Fibroblast of skin of left quadriceps (primary cell): ENCODE results near the gene SPON1.
"Not testable (repeated sequence)": the region's sequence is repeated elsewhere in the genome, so short reads cannot be mapped to it uniquely, and the experiment has no call there.

Source experiments
- DNase-seq, 2 experiments: peaks; one replicate each; pipeline ENCODE4 v3.0.0-alpha.2; 2013; ENCODE audit warnings: low read depth in 2 of 2

SPON1 gene

DNA sequence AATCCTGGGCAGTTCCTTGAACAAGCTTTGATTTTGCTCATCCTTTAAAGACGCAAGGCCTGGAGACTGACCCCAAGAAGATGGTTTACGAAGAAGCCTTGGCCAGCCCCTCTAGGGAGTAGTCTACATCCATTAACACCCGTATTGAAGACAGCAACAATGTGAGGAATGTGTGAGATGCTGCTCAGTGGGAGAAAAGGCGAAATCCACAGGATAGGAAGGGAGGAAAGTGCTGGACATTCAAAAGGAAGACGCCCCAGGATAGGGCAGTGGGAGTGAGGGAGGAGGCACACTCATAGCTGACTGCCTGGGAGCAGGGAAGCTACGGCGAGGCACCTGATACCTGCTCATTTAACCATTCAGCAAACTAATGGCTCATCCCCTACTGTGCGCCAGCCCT lies 282.4 kb downstream of the SPON1 start:
- no peak for DNase-seq

DNA sequence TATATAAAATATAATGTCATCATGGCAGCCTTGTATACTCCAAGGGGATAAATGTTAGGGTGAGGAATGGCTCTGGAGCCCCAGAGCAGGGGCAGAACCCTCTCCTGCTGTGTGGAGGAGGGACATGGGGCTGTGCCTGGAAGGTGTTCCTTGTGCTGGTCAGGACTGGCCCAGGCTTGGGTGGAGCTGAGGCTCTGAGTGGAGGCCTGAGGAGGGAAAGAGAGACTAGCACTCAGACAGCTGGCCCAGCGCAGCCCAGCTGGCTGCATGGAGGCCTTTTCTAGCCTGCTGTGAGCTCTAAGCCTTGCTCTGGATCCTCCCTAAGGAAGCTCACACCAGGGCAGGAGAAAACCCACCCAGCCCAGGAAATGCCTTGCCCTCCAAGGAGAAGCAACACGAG lies 282.9 kb downstream of the SPON1 start:
- DNase-seq, result no peak

DNA sequence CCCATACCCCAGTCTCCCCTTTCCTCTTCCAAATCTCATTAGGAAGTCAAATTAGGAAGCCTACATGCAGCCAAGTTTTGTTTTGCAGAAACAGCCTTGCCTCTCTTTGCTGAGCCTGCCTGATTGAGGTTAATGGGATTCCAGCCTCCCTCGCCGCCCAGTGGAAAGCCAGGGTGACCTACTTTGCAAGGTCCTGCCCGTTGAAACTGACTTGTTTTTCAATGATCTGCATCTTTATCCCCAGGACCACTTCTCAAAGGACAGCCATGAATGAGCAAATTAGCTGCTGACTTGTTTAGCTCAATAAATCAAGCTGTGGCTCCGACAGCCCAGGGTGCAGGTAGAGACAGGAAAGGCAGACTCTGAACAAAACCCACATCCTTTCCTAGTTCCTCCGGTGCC lies 286.1 kb downstream of the SPON1 start:
- no peak for DNase-seq

DNA sequence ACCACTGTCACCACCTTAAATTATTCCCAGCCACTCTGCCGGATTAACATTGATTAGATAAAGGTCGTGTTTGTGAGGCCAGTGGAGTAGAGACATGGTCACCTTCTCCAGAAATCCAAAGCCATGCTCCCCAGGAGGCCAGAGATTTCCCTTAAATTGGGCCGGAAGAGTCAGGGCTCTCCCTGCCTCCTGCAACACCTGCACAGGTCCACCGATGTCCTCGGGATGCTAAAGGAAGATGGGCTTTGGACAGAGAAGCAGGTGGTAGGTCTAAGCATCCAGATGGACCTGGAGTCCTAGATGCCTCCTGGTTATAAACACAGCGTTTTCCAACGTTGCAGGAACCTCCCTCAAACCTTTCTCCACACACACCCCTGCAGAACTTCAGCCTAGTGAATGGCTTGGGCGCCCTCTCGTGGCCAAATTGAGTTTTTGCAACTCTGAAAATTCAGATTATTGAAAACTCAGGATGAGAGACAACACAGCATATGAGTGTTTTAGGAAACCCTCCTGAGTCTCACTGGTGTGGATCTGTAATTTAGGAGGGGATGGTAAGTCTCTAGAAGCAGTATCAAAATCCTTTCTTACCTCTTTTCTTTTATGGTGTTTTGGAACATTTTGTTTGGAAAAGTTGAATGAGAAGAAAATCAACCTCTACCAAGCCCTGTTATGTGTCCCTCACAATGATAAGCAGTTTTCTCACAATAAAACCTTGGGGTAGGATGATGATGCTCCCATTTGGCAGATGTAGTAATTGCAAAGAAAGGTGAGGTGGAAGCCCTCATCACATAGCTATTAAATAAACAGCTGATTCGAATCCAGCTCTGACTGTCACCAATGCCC lies 286.8 kb downstream of the SPON1 start:
- peak; percentile 17 to 23 for DNase-seq

DNA sequence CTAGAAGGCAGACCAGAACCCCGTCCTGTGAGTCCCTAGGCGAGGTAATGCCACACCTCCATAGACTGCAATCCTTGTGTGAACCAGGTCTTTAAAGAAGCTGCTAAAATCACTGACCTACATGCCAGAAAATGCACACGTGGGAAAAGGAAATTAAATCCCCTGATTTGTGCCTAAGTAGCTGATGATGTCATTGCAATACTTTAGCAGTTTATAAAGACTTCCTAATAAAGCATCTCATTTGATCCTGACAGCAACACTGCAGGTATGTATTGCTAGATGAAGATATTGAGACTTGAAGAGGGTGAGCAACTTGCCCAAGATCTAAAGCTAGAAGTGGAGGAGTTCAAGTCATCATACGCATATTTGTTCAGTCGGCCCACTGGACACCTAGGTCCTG lies 289.2 kb downstream of the SPON1 start:
- DNase-seq, result no peak

DNA sequence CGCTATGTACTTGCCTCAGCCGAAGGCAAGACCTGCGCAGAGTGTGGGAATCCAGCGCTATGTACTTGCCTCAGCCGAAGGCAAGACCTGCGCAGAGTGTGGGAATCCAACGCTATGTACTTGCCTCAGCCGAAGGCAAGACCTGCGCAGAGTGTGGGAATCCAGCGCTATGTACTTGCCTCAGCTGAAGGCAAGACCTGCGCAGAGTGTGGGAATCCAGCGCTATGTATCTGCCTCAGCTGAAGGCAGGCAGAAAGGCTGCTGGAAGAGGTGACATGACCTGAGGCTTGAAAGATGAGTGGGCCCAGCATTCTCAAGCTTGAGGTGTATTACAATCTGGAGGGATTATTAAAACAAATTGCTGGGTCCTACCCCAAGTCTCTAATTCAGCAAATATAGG lies 290.0 kb downstream of the SPON1 start:
- DNase-seq, result not testable (repeated sequence)

DNA sequence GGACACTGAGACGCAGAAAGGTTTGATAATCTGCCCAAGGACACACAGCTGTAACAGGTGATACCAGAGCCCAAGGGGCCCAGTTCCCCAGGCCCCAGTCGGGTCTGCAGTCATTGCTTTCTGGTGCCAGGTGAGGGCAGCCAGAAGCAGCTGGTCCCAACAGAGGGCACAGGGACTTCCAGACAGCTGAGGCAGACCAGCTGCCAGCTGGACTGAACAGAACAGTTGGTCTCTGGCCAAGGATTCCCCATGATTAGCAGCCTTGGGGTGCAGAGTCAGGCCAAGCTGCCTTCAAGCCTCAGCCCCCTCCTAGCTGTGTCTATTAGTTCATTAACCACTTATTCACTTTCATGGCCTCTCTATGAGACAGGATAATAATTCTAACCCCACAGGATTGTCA lies 290.9 kb downstream of the SPON1 start:
- DNase-seq, result no peak

DNA sequence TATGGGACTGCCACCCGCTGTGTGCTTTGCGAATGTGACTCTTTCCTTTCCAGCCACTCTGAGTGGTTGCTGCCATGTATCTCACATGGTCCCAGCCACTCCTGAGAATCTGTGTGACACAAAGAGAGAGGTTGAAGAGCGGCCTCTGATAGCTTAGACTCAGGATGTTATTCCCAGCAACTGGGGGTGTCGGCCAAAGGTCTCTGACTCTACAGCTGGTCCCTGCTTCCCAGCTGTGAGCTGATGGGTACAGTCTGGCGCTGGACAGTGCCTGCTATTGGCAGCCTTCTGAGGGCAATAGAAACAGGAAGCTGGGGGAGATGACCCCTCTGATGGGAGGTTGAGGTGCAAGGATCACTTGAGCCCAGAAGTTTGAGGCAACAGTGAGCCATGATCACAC lies 291.3 kb downstream of the SPON1 start:
- no peak for DNase-seq

DNA sequence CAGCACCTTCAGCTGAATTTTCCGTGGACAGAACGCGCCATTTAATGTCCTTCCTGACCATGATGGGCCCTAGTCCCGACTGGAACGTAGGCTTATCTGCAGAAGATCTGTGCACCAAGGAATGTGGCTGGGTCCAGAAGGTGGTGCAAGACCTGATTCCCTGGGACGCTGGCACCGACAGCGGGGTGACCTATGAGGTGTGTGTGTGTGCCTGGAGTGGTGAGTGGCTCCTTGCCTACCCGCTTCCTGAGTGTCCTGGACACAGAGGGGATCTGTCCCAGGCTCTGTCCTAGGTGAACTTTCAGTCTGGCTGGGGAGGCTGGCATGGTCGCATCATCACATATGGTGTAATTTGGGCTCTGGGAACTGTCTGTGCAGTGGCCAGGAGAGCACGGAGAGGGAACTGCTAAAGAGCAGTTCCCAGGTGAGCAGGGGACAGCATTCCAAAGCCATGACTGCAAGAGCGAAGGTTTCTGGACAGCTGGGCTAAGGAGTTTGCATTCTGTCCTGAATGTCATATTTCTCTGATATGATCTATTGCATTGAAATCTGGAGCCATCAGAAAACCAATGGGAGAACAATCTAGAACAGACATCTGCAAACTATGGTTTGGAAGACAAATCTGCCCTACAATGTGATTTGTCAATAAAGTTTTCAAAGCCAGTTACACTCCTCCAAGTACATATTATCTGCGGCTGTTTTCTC lies 292.2 kb downstream of the SPON1 start:
- no peak for DNase-seq

DNA sequence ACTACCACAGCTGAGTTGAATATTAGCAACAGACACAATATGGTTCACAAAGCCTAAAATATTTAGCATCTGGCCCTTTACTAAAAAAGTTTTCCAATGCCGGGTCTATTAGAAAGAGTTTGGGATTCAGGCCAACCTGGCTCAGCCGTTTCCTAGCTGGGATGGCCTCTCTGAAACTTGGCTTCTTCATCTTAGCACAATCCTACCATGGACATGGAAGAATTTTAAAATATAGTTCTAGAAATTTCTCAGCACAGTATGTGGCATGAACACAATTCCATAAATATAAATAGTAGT lies 292.7 kb downstream of the SPON1 start:
- DNase-seq, result no peak

DNA sequence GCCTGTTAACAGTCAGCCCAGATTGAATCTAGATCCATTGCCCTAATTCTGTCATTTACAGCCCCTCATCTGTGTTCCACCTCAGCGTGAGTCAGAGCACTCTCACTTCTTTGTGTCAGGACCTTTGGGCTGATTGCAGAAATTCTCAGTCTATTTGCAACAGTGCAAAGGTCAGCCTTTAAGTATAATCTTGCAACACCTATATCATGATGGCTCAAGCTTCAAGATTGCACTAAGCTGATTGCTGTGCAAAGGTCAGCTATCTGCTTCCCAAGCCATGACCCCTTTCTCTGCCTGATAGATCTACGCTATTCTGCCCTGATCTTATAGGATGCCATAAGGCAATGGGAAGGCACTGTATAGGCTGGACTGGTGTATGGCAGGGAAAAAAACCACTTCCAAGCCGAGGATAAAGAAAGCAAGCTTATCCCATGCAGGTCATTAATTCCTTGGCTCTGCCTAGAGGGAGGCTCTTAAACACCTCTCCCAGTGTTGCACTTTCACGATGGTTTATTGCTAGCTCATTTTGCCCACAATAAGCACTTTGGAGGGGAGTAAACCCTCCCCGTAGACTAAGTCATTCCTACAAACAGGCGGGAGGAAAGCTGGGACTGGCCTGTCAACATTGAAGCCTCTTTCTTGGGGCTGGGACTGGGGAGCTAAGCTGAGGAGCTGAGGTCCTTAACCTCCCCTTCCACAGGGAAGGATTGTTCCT lies 295.9 kb downstream of the SPON1 start:
- DNase-seq, result peak in 1 of 2 experiments; percentile 3

DNA sequence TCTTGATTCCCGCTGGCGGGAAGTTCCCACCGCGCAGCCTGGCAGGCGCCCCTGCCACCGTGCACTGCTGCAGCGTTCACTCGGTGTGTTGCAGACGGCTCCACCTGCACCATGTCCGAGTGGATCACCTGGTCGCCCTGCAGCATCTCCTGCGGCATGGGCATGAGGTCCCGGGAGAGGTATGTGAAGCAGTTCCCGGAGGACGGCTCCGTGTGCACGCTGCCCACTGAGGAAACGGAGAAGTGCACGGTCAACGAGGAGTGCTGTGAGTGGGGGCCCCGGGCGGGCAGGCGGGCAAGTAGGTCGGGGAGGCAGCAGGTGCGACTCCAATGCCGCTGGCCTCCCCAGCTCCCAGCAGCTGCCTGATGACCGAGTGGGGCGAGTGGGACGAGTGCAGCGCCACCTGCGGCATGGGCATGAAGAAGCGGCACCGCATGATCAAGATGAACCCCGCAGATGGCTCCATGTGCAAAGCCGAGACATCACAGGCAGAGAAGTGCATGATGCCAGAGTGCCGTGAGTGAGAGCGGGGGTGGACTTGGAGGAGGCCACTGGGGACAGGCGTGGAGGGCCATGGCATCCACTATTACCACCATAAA lies 296.8 kb downstream of the SPON1 start:
- DNase-seq, result no peak

DNA sequence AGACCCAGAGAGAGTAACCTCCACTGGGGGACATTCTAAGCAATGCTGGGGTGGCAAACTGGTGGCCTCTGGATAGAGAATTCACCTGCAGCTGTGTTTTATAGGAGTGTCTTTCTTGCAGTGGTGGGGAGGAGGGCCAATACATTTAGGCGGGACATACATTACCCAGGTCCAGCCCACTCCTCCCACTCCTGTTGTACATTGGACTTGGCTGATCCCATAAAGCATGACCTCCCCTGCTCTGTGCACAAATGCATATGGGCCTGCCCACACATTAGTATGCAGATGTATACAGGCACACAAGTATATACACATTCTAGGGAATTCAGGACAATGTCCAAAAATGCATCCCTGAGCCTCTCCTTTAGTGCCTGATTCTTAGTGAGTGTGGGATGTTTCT lies 297.4 kb downstream of the SPON1 start:
- DNase-seq, result no peak

DNA sequence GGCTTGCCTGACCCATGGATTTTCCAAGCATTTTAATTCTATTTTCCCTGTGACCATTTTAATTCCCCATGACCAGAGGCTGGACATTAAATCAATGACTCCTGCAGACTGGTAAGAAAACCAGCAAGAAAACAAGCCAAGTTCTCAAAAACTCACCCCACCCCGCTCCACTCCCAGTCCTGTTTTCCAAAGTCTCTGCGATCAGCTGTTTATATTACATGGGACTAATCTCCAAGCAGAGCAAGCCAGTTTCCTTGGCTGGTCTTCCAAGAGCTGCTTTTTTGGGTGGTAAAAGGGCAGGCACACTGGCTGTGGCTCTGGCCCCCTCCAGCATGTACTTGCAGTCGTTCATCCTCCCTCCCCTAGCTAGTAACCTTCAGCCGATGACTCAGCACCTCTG lies 298.5 kb downstream of the SPON1 start:
- DNase-seq, result no peak

DNA sequence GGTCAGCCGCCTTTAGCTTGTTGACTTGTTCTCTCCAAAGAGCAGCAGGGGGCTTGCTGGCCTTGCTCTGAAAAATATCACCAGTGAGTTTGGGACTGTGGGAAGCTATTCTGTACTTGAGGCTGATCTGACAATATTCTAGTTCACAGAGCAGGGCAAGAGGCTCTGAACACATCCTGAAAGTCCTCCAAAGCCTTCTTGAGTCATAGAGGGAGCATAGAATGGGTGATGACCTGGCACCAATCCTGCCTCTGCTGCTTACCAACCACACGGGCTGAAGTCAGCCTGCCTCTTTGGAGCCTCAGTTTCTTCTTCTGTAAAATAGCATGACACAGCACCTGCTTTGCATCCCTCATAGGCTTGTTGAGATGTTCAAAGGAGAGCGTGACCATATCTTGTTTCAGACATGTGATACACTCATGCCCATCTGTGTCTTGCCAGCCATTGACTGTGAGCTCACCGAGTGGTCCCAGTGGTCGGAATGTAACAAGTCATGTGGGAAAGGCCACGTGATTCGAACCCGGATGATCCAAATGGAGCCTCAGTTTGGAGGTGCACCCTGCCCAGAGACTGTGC lies 299.8 kb downstream of the SPON1 start:
- DNase-seq, result no peak

DNA sequence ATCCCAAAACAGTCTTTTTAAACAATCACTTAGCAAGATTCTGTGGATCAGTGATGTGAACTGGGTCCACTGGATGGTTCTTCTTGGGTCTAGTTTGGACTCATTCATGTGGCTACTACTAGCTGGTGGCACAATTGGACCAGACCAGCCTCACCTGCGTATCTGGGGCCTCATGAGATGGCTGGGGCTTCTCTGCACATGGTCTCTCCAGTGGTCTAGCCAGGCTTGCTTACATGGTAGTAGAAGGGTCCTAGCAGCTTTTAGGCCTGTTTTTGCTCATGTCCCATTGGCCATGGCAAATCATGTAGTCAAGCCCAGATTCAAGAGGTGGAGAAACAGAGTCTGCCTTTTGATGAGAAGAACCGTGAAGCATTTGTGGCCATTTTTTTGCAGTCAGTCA lies 302.4 kb downstream of the SPON1 start:
- DNase-seq, result no peak

DNA sequence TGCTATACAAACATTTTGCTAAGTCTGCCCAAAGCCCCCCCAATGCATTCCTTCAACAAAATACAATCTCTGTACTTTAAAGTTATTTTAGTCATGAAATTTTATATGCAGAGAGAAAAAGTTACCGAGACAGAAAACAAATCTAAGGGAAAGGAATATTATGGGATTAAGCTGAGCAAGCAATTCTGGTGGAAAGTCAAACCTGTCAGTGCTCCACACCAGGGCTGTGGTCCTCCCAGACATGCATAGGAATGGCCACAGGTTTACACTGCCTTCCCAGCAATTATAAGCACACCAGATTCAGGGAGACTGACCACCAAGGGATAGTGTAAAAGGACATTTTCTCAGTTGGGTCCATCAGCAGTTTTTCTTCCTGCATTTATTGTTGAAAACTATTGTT lies 304.1 kb downstream of the SPON1 start:
- no peak for DNase-seq

DNA sequence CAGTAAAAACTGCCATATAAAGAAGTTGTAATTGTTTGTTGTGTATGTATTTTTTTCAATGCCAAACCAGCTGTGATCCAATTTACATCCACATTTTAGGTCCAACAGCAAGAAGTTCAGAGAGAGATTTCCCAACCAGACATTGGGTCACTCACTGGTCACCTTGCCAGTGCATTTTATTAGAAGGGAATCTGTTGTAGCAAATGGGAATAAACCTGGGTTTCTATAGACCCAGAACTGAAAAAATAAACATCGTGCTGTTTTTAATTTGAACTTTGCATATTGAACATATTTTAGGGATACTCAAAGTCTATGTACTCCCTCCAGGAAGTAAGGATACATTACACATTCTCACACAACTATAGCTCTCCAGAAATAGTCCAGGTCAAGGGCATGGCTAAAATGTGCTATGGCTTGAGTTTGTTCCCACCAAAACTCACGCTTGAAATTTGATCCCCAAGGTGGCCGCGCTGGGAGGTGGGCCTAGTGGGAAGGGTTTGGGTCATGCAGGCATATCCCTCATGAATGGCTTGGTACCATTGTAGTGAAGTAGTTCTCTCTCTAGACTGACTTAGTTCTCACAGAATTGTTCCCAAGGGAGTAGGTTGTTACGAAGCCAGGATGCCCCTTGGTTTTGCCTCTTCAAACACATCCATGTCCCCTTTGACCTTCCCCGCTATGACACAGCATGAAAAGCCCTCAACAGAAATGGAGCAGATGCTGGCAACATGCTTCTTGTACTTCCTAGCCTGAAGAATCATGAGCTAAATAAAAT lies 305.5 kb downstream of the SPON1 start:
- no peak for DNase-seq

DNA sequence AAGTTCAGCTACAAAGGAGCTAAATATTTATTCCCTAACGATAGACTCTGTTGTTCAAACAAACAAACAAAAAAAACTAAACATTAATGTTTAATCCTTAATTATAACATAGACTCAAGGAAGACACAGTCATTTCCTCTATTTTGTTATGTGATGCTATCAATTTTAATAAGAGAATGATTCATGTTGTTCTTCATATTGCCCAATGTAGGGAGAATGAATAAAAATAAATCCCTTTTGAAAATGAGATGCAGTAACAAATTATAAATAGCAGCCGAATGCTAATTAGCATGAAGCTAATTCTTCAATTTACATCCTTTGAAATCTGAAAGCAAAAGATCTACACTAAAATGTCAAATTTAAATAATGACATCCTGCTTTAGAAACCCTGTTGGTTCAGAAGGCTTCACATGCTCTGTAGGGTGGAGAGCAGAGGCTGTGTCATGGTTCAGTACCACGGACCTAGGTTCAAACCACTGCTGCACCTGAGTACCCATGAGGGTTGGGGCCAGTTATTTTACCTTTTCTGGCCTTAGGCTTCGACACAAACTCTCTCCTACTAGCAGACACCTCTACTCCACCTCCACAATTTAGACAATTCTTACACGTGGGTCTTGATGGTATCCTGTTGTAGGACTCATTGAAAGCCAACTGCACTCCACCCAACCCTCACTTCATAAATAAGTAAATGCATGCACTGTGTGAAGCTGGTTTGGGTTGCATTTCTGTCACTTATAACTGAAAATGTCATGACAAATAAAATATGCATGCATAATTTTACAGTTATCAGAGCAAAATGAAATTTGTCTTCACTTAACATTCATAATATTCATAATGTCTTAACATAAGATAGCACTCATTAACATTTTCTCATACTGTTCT lies 307.4 kb downstream of the SPON1 start:
- no peak for DNase-seq
